BLaER1 treated with 17β-estradiol and CSF1 and Interleukin-3, amounts not matched to agents 10 nM and 100 nM (cell line): ENCODE data around the gene SPAG7.

Experiments used
- H3K27ac ChIP-seq, 11 experiments: shearing (Covaris generic); formaldehyde crosslinking; 2 replicates each; pipeline ENCODE4 v1.8.1; 2022
- H3K27me3 ChIP-seq, 11 experiments: shearing (Covaris generic); formaldehyde crosslinking; 2 replicates each; pipeline ENCODE4 v1.8.1; 2022
- H3K36me3 ChIP-seq, 11 experiments: shearing (Covaris generic); formaldehyde crosslinking; 2 replicates each; pipeline ENCODE4 v1.8.1; 2022
- H3K4me1 ChIP-seq, 10 experiments: shearing (Covaris generic); formaldehyde crosslinking; 2 replicates each; pipeline ENCODE4 v1.8.1; 2022
- H3K4me2 ChIP-seq, 11 experiments: shearing (Covaris generic); formaldehyde crosslinking; 2 replicates each; pipeline ENCODE4 v1.8.1; 2022
- H3K4me3 ChIP-seq, 10 experiments: shearing (Covaris generic); formaldehyde crosslinking; 2 replicates each; pipeline ENCODE4 v1.8.1; 2022
- H3K9ac ChIP-seq, 11 experiments: shearing (Covaris generic); formaldehyde crosslinking; 2 replicates each; pipeline ENCODE4 v1.8.1; 2022
- H3K9me3 ChIP-seq, 11 experiments: shearing (Covaris generic); formaldehyde crosslinking; replicated peaks in 1 of 11; 2 replicates each; pipeline ENCODE4 v1.8.1; 2022
- H4K20me1 ChIP-seq, 11 experiments: shearing (Covaris generic); formaldehyde crosslinking; 2 replicates each; pipeline ENCODE4 v1.8.1; 2022
- Cebpa-rat ChIP-seq, 11 experiments: shearing (Covaris generic); IDR thresholded peaks; 2 replicates each; pipeline ENCODE4 v1.8.1; 2022

Gene SPAG7

GRCh38 chr17:4967539-4968485, at the start of gene SPAG7:
Gene SPAG7, minus strand, starts transcription at chr17:4967817. Its CDS starts 13 bp downstream, at chr17:4967804.
- H4K20me1 ChIP-seq, result no peaks in the 10 kb centered on the region
- peak within 1 kb of the TSS; percentile 57 to 79 (median 70) for H3K4me3 ChIP-seq
- peak within 1 kb of the TSS; percentile 84 to 92 (median 88) for H3K9ac ChIP-seq
- H3K4me2 ChIP-seq, result peak within 1 kb of the TSS; percentile 92 to 100 (median 98)
- peak within 1 kb of the TSS; percentile 77 to 93 (median 90) for H3K27ac ChIP-seq
- no peak for TF ChIP-seq Cebpa-rat (IDR thresholded peaks at IDR 0.05)
- no peaks in the 10 kb centered on the region for H3K27me3 ChIP-seq
- H3K4me1 ChIP-seq, result peaks cover 31 to 78% (median 41%) of the 10 kb centered on the region in 10 experiments
- peaks cover 37 to 63% (median 49%) of the 10 kb centered on the region in 11 experiments for H3K36me3 ChIP-seq
- no peaks in the 10 kb centered on the region for H3K9me3 ChIP-seq

GRCh38 chr17:5014357-5014756, 46.7 kb upstream of the SPAG7 start:
- no peaks in the 10 kb centered on the region; a peak in 1 of 22 replicates for H3K27me3 ChIP-seq

DNA sequence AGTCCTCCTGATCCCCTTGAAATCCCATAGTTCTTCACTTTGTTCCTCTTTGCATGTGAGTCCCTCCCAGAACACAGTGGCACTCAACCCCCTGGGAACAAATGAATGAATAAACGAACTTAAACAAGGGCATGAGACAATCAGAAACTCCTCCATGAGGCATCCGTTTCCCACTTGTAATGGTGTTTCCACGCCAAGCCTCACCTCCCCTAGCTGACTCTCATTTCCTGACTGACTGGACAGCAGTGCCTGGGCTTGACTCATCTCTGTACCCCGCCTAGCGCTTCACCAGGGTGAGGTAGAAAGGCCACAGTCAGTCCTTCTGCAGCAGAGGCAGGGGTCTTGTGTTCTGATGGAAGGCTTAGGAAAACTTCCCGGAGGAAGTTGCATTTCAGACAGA, 44.3 kb upstream of the SPAG7 start:
- Histone ChIP-seq H3K27me3 (no peaks in the 10 kb centered on the region; a peak in 1 of 22 replicates), H3K9ac (no peak overlapping the region), H3K36me3 (peaks cover 54 to 94% (median 80%) of the 10 kb centered on the region in 11 experiments), H4K20me1 (peaks cover 0 to 68% (median 0%) of the 10 kb centered on the region in 11 experiments; a peak in 11 of 22 replicates), H3K27ac (no peak overlapping the region), H3K4me2 (peak overlapping the region in 3 of 11 experiments; percentile 3 to 6 (median 6); a peak in 3 of 22 replicates), H3K4me3 (no peak overlapping the region), H3K4me1 (peaks cover 12 to 31% (median 15%) of the 10 kb centered on the region in 10 experiments), H3K9me3 (no peaks in the 10 kb centered on the region)
- TF ChIP-seq Cebpa-rat (IDR thresholded peaks at IDR 0.05), result no peak

More at GRCh38 chr17:5014357-5014756, 46.7 kb upstream of the SPAG7 start:
- H3K4me1 ChIP-seq, result peaks cover 28 to 52% (median 32%) of the 10 kb centered on the region in 10 experiments
- no peak for TF ChIP-seq Cebpa-rat (IDR thresholded peaks at IDR 0.05)
- H3K9ac ChIP-seq, result no peak overlapping the region
- H3K4me3 ChIP-seq, result no peak overlapping the region
- peaks cover 0 to 63% (median 4%) of the 10 kb centered on the region in 11 experiments; a peak in 12 of 22 replicates for H4K20me1 ChIP-seq
- H3K9me3 ChIP-seq, result no peaks in the 10 kb centered on the region
- H3K4me2 ChIP-seq, result no peak overlapping the region
- no peak overlapping the region for H3K27ac ChIP-seq
- peaks cover 32 to 89% (median 59%) of the 10 kb centered on the region in 11 experiments for H3K36me3 ChIP-seq

DNA sequence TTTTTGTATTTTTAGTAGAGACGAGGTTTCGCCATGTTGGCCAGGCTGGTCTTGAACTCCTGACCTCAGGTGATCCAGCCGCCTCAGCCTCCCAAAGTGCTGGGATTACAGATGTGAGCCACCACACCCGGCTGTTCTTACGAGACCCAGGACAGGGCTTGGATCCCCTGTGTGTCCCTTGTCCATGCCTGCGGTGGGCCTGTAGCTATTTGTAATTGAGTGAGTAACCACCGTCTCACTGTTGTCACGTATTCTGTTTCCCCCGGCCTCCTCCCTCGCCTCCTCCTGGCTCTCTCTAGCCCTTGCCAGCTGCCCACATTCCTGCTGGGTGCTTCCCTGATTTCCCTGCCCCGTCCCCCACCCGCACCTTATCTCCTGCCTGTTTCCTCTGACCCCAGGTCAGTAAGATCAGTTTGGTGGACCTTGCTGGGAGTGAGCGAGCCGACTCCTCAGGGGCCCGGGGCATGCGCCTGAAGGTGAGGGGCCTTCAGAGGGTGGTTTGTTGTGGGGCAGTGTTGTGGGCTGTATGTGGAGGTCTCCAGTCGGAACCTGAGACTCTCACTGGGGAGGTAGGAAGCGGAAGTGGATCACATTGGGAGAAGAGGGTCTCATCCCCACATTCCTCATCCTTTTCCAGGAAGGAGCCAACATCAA, 35.7 kb upstream of the SPAG7 start:
- no peak overlapping the region for H3K27ac ChIP-seq
- H3K36me3 ChIP-seq, result peaks cover 68 to 87% (median 78%) of the 10 kb centered on the region in 11 experiments

DNA sequence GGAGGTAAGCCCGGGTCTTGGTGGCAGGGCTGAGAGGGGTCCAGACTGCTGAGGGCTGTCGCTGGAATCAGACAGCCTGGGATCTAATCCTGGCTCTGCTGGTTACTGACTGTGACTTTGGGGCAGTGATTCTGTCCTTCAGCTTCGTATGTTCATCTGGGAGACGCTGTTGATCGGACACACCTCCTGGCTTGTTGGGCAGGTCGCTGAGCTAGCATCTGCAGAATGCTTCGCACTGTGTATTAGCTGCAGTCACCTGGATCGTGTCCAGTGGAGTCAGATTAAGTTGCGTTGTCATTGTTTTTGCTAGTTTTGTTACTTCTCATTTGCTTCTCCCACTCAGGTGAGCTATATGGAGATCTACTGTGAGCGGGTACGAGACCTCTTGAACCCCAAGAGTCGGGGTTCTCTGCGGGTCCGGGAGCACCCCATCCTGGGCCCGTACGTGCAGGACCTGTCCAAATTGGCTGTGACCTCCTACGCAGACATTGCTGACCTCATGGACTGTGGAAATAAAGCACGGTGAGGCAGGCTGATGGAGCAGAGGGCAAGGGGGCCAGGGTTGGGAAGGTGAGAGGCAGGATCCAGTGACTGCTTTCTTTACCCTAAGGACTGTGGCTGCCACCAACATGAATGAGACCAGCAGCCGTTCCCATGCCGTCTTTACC, 34.6 kb upstream of the SPAG7 start:
- H3K9me3 ChIP-seq, result no peaks in the 10 kb centered on the region
- H3K9ac ChIP-seq, result no peak overlapping the region
- no peak for TF ChIP-seq Cebpa-rat (IDR thresholded peaks at IDR 0.05)
- peaks cover 18 to 28% (median 24%) of the 10 kb centered on the region in 10 experiments for H3K4me1 ChIP-seq
- H3K27me3 ChIP-seq, result no peaks in the 10 kb centered on the region
- peaks cover 9 to 71% (median 23%) of the 10 kb centered on the region in 11 experiments; a peak in 15 of 22 replicates for H4K20me1 ChIP-seq
- no peak overlapping the region for H3K27ac ChIP-seq
- H3K4me2 ChIP-seq, result no peak overlapping the region
- H3K4me3 ChIP-seq, result no peak overlapping the region
- H3K36me3 ChIP-seq, result peaks cover 57 to 77% (median 67%) of the 10 kb centered on the region in 11 experiments

More for the DNA sequence above, 35.7 kb upstream of the SPAG7 start:
- TF ChIP-seq Cebpa-rat (IDR thresholded peaks at IDR 0.05), result no peak
- Histone ChIP-seq H3K4me3 (no peak overlapping the region), H4K20me1 (peaks cover 9 to 79% (median 23%) of the 10 kb centered on the region in 11 experiments; a peak in 15 of 22 replicates), H3K4me2 (no peak overlapping the region), H3K4me1 (peaks cover 18 to 25% (median 23%) of the 10 kb centered on the region in 10 experiments), H3K27me3 (no peaks in the 10 kb centered on the region), H3K9ac (no peak overlapping the region; a peak in 1 of 22 replicates), H3K9me3 (no peaks in the 10 kb centered on the region)

DNA sequence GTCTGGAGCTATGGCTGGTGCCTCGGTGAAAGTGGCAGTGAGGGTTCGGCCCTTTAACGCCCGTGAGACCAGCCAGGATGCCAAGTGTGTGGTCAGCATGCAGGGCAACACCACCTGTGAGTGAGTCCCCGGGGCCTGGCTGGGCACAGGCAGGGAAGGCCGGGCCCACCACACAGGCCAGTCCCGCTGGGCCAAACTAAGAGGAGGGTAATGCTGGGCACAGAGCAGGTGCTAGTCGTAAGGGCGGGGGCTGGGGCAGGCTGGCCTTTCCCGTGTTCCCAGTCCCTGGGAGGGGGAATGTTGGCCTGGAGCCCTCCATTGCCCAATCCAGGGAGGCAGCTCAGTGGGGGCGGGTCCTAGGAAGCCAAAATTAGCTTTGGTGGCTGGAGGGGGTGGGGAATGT, 32.6 kb upstream of the SPAG7 start:
- Histone ChIP-seq H3K4me3 (peak overlapping the region in 2 of 10 experiments; percentile 89 to 95; a peak in 2 of 20 replicates), H3K9ac (peak overlapping the region in 6 of 11 experiments; percentile 85 to 92 (median 89); a peak in 8 of 22 replicates), H3K4me2 (peak overlapping the region; percentile 97 to 100 (median 99); a peak in 21 of 22 replicates), H3K9me3 (no peaks in the 10 kb centered on the region), H3K27me3 (peaks cover 0 to 3% (median 0%) of the 10 kb centered on the region in 11 experiments; a peak in 2 of 22 replicates), H4K20me1 (peaks cover 9 to 64% (median 23%) of the 10 kb centered on the region in 11 experiments; a peak in 15 of 22 replicates), H3K4me1 (peaks cover 26 to 35% (median 31%) of the 10 kb centered on the region in 10 experiments), H3K36me3 (peaks cover 37 to 56% (median 47%) of the 10 kb centered on the region in 11 experiments), H3K27ac (no peak overlapping the region)
- TF ChIP-seq Cebpa-rat (IDR thresholded peaks at IDR 0.05), result no peak

DNA sequence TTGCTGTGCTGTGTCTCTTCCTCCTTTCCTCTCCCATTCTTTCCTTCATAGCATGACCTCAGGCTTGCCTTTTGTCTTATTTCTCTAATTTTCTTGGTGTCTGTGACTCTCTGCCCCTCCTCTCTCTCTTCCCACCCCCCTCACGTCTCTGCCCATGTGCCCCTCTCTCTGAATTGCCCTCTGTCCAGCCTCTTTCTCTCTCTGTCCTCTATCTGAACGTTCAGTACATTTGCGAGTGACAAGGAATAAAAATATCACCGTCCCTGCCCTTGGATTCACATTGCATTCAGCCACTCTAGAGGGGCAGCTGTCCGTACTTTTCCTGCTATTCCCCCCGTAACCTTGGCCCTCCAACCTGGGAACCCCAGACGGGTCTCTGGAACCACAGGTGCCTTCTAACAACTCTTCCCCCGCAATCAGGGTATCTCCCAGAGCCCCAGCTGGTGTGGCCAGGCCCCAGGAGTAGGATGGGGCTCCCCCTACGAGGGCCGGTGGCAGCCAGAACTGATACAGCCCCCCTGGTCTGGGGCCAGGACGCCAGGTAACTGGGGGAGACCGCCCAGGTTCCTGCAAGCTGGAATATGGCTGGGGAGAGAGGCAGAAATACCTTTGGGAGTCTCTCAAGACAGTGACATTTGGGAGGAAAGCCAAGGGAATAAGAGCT, 31.9 kb upstream of the SPAG7 start:
- H3K27me3 ChIP-seq, result peaks cover 0 to 3% (median 0%) of the 10 kb centered on the region in 11 experiments; a peak in 2 of 22 replicates
- peaks cover 9 to 59% (median 23%) of the 10 kb centered on the region in 11 experiments; a peak in 15 of 22 replicates for H4K20me1 ChIP-seq
- peak overlapping the region in 2 of 11 experiments; percentile 86 to 89; a peak in 3 of 22 replicates for H3K27ac ChIP-seq
- peaks cover 26 to 35% (median 31%) of the 10 kb centered on the region in 10 experiments for H3K4me1 ChIP-seq
- peak overlapping the region; percentile 83 to 99 (median 90); a peak in 18 of 20 replicates for H3K4me3 ChIP-seq
- H3K9ac ChIP-seq, result peak overlapping the region; percentile 79 to 92 (median 89); a peak in 21 of 22 replicates
- no peaks in the 10 kb centered on the region for H3K9me3 ChIP-seq
- TF ChIP-seq Cebpa-rat (IDR thresholded peaks at IDR 0.05), result no peak
- peaks cover 31 to 50% (median 40%) of the 10 kb centered on the region in 11 experiments for H3K36me3 ChIP-seq
- H3K4me2 ChIP-seq, result peak overlapping the region; percentile 97 to 100 (median 99)
